ENCODE measurements around the gene ZNF248. TPM values are rescaled to one million over a fixed set of nuclear protein-coding genes. Genes with fewer than 3 reads are reported as not detected.

The ZNF248 gene
- total RNA-seq, 1 experiment from 2014 or later: 15.1 TPM

DNA sequence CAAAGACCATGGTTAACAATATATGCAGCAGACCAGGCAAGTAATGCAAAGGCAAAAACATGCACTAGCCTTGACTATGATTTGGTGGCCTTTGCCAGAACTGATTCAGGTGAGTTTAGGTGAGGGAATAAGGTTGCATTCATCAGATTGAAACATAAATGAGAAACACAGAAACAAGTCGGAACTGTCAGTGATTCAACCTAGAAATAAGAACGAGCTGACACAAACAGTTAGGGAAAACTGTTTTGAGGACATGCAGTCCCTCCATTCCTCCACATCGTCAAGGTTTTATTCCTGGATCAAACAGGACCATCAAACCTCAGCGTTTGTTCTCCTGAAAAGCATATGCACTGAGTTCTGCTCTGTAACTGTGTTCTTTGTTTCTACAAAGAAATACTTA lies 1.8 kb downstream of the ZNF248 start:
- BruUV-seq (replicated peaks): no TSS peak
- H2AFZ ChIP-seq: no peak overlapping the region
- no peaks in the 10 kb centered on the region for H3K36me3 ChIP-seq (ENCODE audit: low read depth)
- intact Hi-C loops (cut with micrococcal nuclease; ENCODE audit: unreplicated experiment): loop anchor here (5.0 kb wide), 2 partner anchors 122 to 157 kb away; partner anchors contain the start of genes ZNF25 and ZNF33A
- H4K20me1 ChIP-seq (ENCODE audit: insufficient read depth): no peaks in the 10 kb centered on the region
- no peak for DNase-seq
- no peak overlapping the region for H3K27ac ChIP-seq
- POLR2A ChIA-PET (ENCODE audit: unreplicated experiment): interaction anchor here (0.6 kb wide), 1 partner anchor 238 kb away, joined by 5 read pairs; no protein-coding TSS in a partner anchor
- peaks cover 20% of the 10 kb centered on the region for H3K4me1 ChIP-seq (replicated peaks; ENCODE audit: insufficient read depth)
- CTCF ChIA-PET: no interaction called here
- no peak overlapping the region for H3K4me3 ChIP-seq
- H3K9me2 ChIP-seq (ENCODE audit: insufficient read depth): no peaks in the 10 kb centered on the region
- peaks cover 17% of the 10 kb centered on the region; the same call in 1 of the 2 replicates for H3K79me2 ChIP-seq (ENCODE audit: low read depth)
- H3K9me3 ChIP-seq (ENCODE audit: insufficient read depth, low read depth): no peaks in the 10 kb centered on the region
- peak overlapping the region; percentile 94; the same call in 1 of the 2 replicates for H3K4me2 ChIP-seq
- H3F3A ChIP-seq (ENCODE audit: insufficient read depth, low read depth): no peaks in the 10 kb centered on the region
- TF ChIP-seq, protein P1, sequence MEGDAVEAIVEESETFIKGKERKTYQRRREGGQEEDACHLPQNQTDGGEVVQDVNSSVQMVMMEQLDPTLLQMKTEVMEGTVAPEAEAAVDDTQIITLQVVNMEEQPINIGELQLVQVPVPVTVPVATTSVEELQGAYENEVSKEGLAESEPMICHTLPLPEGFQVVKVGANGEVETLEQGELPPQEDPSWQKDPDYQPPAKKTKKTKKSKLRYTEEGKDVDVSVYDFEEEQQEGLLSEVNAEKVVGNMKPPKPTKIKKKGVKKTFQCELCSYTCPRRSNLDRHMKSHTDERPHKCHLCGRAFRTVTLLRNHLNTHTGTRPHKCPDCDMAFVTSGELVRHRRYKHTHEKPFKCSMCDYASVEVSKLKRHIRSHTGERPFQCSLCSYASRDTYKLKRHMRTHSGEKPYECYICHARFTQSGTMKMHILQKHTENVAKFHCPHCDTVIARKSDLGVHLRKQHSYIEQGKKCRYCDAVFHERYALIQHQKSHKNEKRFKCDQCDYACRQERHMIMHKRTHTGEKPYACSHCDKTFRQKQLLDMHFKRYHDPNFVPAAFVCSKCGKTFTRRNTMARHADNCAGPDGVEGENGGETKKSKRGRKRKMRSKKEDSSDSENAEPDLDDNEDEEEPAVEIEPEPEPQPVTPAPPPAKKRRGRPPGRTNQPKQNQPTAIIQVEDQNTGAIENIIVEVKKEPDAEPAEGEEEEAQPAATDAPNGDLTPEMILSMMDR (conservative IDR thresholded peaks at IDR 0.05): no peak
- TF ChIP-seq EZH2 (IDR thresholded peaks at IDR 0.05; ENCODE audit: low read depth): no peak
- H3K27me3 ChIP-seq (ENCODE audit: insufficient read depth, low read depth): no peaks in the 10 kb centered on the region

DNA sequence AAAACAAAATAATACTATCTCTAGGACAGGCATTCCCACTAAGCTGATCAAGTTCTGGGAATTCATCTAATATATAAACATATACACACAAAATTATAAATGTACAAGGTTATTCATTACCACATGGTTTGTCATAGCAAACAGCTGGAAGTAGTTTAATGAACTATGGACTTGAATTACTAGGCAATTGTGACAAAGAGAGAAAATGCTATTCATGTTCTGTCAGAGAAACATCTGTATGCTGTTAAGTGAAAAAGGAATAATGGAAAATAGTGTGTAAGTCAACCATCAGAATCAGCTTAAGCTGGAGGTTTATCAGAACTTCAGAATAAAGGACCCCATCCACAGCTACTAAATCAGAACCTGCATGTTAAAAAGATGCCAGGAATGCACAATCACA lies 2.8 kb downstream of the ZNF248 start:
- BruUV-seq (replicated peaks): no TSS peak
- no peak overlapping the region for H3K4me2 ChIP-seq
- intact Hi-C loops (cut with micrococcal nuclease; ENCODE audit: unreplicated experiment): loop anchor here (5.0 kb wide), 2 partner anchors 123 to 158 kb away; partner anchors contain the start of genes ZNF25 and ZNF33A

DNA sequence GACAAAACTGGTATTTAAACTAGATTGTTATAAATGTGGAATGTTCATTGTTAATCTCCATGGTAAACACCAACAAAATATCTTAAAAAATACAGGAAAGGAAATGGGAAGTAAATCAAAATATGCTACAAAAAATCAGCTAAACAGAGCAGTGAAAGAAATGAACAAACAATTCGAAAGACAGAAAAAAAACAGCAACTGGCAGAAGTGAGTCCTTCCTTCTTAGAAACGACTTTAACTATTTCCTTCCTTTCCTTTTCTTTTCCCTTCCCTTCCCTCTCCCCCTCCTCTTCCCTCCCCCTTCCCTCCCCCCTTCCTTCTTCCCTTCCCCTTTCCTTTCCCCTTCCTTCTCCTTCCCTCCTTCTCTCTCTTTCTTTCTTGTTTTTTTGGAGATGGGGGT lies 12.8 kb downstream of the ZNF248 start:
- Histone ChIP-seq H3K4me1 (replicated peaks; ENCODE audit: insufficient read depth) (no peaks in the 10 kb centered on the region), H3K36me3 (ENCODE audit: low read depth) (no peaks in the 10 kb centered on the region), H3F3A (ENCODE audit: insufficient read depth, low read depth) (no peaks in the 10 kb centered on the region), H3K27me3 (ENCODE audit: insufficient read depth, low read depth) (no peaks in the 10 kb centered on the region), H3K9me3 (ENCODE audit: insufficient read depth, low read depth) (no peaks in the 10 kb centered on the region), H3K4me3 (no peak overlapping the region), H2AFZ (no peak overlapping the region), H3K79me2 (ENCODE audit: low read depth) (no peaks in the 10 kb centered on the region), H3K27ac (no peak overlapping the region), H3K9me2 (ENCODE audit: insufficient read depth) (no peaks in the 10 kb centered on the region), H4K20me1 (ENCODE audit: insufficient read depth) (no peaks in the 10 kb centered on the region), H3K4me2 (no peak overlapping the region)
- intact Hi-C loops (cut with micrococcal nuclease; ENCODE audit: unreplicated experiment): no loop called here
- TF ChIP-seq, protein P1 (conservative IDR thresholded peaks at IDR 0.05): no peak
- no peak for TF ChIP-seq EZH2 (IDR thresholded peaks at IDR 0.05; ENCODE audit: low read depth)
- no TSS peak for BruUV-seq (replicated peaks)
- CTCF ChIA-PET: no interaction called here
- DNase-seq: no peak
- POLR2A ChIA-PET (ENCODE audit: unreplicated experiment): no interaction called here

More for the DNA sequence above, 2.8 kb downstream of the ZNF248 start:
- Histone ChIP-seq H3K79me2 (ENCODE audit: low read depth) (peaks cover 17% of the 10 kb centered on the region; the same call in 1 of the 2 replicates), H3K9me3 (ENCODE audit: insufficient read depth, low read depth) (no peaks in the 10 kb centered on the region), H3F3A (ENCODE audit: insufficient read depth, low read depth) (no peaks in the 10 kb centered on the region), H3K9me2 (ENCODE audit: insufficient read depth) (no peaks in the 10 kb centered on the region), H3K4me3 (no peak overlapping the region), H3K27ac (no peak overlapping the region), H3K27me3 (ENCODE audit: insufficient read depth, low read depth) (no peaks in the 10 kb centered on the region), H3K36me3 (ENCODE audit: low read depth) (no peaks in the 10 kb centered on the region), H4K20me1 (ENCODE audit: insufficient read depth) (no peaks in the 10 kb centered on the region), H3K4me1 (replicated peaks; ENCODE audit: insufficient read depth) (peaks cover 19% of the 10 kb centered on the region), H2AFZ (no peak overlapping the region)
- ChIA-PET CTCF (no interaction called here), POLR2A (ENCODE audit: unreplicated experiment) (no interaction called here)
- no peak for DNase-seq
- TF ChIP-seq, protein P1 (conservative IDR thresholded peaks at IDR 0.05): no peak
- TF ChIP-seq EZH2 (IDR thresholded peaks at IDR 0.05; ENCODE audit: low read depth): no peak

Measured in PC-9 (cell line).